ENCODE results near the gene NID2.

DNA sequence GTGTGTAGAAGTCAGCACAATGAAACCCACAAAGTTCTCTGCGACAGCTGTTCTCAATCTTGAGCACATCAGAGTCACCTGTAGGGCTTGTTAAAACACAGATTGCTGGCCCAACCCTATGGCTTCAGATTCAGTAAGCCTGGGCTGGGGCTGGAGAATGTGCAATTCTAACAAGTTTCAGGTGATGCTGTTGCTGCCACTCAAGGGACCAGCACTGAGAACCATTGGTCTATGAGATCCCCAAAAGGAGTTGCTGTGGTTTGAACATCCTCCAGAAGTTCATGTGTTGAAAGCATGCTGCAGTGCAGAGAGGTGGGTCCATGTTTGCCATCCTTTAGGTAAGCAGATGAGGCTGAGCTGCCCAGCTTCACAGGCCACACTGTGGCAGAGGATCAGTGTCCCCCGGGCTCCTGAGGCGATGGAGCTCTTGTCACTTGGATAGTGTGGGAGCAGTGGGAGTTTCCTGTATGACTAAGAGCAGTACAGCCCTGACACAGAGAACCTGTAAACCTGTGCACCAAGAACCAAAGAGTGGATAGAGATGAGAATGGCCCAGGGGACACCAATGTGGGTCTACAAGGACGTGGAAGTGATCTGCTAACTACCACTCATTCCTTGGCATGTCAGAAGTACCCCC lies 87.5 kb downstream of the NID2 start:
- no peak for TF ChIP-seq CTCF (IDR thresholded peaks at IDR 0.05)
- TF ChIP-seq POLR2A (IDR thresholded peaks at IDR 0.05), result no peak

All from adrenal gland (tissue), 5 donors.